SW 1271 (cell line): ENCODE measurements around the gene BMPER.
A peak's percentile ranks its signal among the peaks of the same experiment; 100 is the strongest.

Source experiments
- DNase-seq, 2 experiments: peaks; one replicate each; lab custom pipeline; 2025; lab: John Stamatoyannopoulos, UW

Gene BMPER

DNA sequence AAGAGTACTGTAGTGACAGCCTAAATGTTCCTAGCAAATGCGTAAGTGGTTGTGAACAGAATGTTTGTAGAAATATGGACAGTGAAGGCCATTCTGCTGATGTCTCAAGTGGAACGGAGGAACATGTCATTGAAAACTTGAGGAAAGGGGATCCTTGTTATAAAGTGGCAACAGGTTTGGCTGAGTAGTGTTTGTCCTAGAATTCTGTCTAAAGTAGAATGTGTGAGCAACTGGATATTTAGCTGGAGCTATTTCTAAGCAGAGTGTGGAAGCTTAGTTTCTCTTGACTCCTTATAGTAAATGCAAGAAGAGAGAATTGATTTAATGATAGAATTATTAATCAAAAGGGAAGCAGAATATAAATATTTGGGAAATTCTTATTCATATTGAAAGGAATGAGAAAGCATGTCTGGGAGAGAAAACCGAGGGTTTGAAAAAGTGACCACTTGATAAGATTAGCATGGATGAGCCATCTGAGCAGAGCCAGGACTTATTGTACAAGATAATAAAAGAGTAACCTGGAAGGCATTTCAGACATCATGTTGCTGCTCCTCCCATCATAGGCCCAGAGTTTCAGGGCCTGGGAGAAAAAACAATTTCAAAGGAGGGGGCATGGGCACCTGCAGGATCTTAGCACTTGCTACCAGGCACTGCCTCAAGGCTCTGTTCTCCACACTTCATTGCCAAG, 276.1 kb downstream of the BMPER start:
- no peak for DNase-seq

DNA sequence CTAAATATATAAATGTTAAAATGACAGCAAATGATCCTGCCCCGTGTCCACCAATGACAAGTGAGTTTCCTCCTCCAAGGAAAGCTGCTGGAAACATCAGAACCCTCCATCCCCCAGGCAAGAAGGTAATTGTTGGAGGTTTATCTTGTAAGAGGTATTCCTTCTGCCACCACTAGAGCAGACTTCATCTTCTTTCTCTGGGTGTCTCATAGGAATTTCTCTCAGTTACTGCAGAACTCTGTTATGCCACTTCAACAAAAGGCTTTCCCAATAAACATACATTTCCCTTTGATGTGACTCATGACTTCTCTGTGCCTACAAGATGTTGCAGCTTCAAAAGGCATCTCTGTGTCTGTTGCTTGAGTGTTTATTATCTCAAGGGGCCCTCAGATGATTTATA, 279.1 kb downstream of the BMPER start:
- peak in 1 of 2 experiments; percentile 9 for DNase-seq

DNA sequence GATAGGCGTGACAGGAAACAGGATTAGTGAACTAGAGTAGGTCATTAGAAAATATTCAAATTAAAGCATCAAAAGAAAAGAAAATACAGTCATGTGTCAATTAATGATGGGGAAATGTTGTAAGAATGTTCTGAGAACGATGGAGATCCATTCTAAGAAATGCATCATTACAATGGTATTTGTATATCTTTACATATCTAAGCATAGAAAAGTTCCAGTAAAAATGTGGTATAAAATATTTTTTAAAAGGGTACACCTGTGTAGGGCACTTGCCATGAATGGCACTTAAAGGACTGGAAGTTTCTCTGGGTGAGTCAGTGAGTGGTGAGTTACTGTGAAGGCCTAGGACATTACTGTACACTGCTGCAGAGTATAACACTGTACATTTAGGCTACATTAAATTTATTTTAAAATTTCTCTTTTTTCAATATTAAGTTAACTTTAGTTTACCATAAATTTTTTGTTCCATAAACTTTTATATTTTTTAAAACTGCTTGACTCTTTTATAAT, 282.5 kb downstream of the BMPER start:
- no peak for DNase-seq

DNA sequence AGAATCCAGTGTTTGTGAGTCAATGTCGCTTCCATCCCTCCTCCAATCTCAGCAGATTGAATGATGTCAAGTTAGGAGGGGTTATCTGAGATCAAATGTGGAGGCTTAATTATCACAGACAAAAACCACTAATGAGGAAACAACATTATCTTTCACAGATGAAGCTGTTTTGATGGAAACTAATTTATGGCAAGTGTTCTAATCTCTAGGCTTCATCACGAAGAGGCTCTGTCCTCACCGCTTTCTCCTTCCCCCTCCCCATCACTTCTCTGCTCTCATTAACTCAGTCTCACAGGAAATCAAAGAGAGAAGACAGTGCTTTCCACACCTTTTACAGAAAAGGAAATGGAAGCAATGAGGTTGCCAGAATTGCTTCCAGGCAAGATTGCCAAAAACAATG, 283.7 kb downstream of the BMPER start:
- DNase-seq = no peak

DNA sequence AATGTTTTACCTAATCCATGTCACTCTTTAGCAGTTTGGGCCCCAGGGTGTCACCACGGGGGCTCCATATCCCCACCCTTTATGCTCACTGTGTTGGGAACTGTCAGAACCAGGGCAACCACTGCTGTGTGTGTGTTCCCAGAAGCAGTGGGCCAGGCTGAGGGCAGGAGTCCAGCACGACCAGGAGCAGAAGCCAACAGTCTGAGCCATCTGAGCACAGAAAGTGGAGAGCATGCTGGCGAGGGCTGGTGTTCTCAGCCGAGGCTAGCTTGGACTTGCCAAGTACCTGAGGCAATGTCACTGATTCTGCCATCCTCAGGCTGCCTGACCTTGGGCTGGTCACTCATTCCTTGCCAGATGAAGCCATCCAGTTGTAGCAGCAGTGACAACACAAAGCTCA, 285.0 kb downstream of the BMPER start:
- no peak for DNase-seq

DNA sequence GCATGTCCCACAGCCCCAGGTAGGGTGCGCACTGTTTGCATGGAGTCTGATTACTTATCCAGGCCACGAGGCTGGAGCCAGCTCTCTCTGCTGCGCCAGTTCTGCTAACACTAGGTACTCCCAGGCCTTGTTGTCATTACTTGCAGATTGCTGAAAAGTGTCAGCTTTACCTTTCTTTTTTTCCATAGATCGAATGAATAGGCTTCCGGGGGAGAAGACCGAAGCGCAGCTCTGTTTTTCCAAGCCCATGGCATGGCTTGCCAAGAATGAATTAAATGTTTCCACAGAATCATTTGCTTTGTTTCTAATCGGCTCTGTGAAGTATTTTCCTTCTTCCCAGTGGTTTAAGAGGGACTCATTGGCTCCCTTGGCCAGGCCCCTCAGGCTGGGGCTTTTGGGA, 285.8 kb downstream of the BMPER start:
- DNase-seq = no peak

DNA sequence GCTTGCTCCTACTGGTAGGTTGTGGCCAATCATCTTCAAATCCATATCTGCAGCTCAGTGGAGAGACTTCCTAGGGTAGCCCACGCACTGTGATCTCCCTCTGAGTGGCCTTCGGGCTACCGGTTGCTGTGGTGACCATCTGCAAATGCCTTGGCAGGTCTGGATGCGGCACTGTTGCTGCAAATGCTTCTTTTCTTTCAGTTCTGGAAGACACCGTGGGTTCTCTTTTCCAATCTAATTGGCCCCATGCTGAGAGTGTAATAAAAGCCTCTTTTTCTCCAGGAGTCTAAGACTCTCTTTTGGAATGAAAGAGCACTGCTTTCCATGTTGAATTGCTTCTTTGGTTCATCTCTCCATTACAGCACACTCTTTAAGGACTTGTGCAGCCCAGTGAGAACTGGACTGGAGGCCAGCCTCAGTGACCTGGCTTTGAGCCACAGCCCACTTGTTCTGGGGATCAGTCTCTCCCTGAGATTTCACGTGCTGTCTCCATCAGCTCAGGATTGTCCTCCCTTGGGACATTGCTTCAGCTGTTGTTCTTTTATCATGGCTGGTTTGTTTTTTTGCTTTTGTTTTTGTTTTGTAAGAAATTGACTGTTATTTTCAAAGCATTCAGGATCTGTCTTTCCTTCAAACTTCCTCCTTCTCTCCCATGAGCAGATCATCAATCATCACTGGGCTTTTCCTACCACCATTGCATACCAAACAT, 286.6 kb downstream of the BMPER start:
- DNase-seq = no peak

DNA sequence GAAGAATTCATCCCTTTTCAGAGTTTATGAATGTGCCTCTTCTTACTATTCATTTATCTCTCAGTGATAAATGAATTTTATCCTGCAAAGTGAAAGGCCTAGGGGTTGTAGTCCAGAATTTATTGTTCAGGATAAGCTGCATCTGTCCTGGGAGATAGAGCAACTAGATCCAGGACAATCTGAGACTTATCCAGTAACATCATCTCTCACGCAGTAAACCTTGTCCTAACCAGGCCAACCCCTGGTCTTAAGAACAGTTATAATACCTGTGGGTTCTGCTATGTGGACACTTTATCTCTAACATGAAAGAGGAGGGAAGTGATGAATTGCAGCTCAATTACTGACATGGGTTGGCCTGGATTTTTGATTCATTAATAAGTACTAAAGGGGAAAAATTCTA, 287.6 kb downstream of the BMPER start:
- no peak for DNase-seq

DNA sequence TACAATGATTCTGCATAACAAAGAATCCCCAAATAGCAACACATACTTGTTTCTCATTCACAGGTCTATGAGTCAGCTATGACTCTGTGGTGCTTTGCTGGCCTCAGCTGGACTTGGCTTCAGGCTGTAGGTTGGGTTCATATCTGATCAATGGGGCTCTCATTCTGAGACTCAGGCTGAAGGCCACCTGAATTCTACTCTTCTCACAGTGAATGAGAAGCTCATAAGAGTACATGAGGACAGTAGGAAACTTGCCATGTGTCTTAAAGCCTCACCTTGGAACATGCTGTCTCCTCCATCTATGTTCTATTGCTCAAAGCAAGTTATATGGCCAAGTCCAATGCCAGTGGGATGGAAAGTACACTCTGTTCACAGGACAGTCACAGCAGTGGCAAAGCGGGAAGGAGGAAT, 292.9 kb downstream of the BMPER start:
- DNase-seq = no peak
